ENCODE results near the gene MTR.

The MTR gene

DNA sequence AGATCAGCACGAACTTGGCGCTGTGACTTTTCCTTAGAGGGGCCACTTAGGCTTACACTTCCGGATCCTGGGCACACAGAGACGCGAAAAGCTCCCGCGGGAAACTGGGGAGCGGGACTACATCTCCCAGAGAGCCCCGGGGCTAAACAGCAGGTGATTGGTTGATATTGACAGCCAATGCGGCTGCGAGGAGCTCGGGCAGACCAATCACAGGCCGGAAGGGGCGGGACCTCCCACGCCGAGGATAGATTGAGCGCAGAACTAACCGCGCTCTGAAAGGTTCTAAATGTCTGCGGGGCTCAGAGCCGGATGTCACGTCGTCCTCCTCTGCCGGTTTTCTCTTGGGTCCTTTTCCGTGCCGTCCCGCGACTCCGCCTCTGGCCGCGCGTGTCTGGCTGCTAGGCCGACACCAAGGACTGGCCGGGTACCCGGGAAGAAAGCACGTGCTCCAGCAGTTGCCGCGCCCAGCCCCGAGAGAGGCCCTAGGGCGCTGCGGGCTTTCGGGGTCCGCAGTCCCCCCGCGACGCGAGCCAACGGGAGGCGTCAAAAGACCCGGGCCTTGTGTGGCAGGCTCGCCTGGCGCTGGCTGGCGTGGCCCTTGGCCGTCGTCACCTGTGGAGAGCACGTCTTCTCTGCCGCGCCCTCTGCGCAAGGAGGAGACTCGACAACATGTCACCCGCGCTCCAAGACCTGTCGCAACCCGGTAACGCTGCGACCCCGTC is at the start of gene MTR:
MTR (plus strand) TSS at position 258 of the 722 bp plus-strand sequence; CDS start at position 670, 412 bp downstream.
- DNase-seq: peak; percentile 99

DNA sequence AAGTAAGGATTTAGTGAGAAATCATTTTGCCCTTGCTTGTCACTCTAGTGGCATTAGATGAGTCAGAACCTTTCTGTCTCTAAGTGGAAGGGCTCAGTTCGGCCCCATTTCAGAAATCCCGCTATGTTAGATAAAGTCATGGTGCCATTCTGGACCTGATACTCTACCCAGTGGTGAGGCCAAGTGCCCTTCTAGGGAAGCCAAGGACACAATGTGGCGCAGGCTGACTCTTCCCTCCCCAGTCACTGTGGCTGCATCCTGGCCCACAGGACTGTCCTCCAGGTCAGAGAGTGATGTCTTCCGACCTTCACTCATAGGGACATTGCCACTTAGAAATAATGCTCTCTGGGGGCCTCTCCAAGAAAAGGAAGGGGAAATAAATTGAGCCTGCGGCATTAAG is 48.3 kb upstream of the MTR start:
- DNase-seq: no peak

DNA sequence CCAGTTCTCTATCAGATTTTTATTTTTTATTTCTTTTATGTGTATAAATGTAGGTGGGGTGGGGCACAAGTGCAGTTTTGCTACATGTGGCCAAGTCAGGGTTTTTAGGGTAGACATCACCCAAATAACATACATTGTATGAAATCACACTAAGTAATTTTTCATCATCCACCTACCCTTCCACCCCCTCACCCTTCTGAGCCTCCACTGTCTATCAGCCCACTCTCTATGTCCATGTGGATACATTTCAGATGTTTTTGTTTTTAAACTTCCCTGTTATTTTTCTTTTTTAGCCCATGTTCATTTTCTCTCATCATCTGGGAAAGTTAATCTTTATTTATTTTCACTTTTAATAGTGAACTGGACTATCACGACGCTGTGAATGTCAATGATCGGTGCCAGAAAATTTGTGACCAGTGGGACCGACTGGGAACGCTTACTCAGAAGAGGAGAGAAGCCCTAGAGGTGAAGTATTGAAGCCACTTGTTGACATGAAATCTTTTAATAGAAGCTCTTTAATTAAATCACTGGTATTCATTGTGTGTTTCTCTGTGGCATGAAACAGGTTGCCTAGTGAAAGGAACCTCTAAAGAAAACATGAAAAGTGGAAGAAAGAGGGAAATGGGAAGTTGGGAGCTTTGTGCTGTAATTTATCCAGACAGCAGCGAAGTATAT is 47.6 kb upstream of the MTR start:
- no peak for DNase-seq

DNA sequence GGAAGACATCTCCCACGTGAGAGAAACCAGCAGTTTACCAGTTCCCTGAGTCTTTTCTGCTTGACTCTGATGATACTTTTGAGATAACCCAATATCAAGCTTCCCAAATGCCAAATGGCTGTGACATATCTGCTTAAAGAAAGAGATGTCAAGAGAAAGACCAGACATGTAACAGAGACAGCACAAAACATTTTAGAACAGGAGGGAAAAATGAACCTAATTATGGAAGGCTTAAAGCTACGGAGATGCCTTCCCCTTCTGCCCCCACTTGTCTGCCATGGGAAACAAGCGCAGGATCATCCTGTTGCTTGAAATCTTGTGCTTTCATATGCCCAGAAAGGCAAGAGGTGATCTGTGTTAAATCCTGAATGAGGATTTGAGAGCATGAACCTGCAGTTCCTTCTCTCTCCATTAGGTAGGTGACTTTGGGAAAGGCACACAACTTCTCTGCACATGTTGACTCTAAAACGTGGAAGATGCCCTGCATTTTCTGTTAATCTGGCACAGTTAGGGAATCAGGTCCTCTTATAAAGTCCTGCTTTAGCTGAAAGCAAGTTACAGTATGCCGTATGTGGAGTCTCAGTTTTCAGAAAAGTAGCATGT is 46.7 kb upstream of the MTR start:
- no peak for DNase-seq

DNA sequence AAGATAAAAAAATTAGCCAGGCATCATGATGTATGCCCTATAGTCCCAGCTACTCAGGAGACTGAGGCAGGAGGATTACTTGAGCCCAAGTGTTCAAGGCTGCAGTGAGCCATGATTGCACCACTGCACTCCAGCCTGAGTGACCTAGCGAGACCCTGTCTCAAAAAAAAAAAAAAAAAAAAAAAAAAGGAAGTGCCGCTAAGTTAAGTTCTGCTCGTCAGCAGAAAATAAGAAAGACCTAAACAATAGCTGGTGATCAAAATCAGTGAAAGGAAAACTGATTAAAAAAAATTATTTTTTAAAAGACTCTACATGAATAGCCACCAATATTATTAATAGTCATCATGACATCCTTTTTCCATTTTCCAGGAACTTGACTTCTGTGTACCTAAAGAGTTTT is 44.2 kb upstream of the MTR start:
- DNase-seq: no peak

DNA sequence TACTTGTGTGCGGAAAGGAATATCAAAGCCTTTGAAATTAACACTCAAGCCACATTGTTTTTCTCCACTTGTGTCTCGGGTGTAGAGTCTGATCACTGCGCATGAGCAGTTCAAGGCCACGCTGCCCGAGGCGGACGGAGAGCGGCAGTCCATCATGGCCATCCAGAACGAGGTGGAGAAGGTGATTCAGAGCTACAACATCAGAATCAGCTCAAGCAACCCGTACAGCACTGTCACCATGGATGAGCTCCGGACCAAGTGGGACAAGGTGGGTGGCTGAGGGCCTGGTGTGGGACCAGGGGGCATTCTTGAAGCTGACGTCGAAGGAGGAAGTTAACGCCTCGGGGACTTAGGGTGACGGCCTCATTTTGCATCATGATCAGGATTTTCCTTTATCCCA is 43.7 kb upstream of the MTR start:
- DNase-seq: no peak

DNA sequence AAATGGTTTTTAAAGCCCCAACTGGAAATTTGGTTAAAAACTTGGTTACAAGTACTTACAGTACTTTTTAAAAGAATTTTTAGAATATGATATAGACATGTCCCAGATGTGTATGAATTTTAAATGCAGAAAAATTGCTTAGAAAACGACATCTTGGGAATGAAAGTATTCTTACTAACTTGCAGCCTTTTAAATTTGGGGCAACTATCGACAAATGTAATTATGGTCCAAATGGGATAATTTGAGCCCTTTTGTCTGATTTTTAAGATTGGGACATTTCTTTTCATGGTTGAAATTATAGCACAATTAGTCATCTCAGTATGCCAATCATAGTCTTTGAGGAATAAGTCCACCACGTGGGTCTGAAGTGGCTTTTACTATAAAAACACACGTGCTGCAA is 43.2 kb upstream of the MTR start:
- no peak for DNase-seq

DNA sequence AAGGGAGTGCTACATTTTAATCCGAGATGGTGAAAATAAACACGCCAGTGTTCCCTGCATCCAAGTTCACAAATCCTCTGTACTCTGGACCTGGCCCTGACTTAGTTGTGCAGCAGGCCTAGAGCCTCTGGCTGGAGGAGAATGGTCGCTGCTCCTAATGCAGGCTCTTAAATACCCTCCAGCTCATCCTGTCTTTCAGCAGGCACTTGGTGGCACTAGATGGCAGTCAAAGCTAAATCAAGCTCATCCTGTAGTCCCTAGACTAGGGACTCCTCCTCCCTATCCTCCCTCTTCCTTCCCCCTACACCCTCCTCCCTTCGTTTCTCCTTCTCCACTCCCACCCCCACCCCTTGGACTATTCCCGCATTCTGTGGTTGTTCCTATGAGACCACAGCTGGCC is 41.6 kb upstream of the MTR start:
- DNase-seq: no peak

DNA sequence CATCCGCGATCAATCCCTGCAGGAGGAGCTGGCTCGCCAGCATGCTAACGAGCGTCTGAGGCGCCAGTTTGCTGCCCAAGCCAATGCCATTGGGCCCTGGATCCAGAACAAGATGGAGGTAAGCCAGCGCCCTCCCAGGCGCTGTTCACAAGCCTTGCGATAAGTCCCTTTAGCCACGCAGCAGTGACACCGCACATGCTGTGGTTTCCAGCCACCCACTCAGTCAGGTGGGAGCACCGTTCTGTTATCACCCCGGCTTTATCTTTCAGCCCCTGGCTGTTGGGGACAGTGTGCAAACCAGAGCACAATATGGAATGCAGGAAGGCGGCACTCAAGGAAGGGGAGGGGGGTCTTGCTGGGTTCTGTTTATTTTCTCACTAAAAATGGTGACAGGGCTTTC is 41.1 kb upstream of the MTR start:
- DNase-seq: no peak

DNA sequence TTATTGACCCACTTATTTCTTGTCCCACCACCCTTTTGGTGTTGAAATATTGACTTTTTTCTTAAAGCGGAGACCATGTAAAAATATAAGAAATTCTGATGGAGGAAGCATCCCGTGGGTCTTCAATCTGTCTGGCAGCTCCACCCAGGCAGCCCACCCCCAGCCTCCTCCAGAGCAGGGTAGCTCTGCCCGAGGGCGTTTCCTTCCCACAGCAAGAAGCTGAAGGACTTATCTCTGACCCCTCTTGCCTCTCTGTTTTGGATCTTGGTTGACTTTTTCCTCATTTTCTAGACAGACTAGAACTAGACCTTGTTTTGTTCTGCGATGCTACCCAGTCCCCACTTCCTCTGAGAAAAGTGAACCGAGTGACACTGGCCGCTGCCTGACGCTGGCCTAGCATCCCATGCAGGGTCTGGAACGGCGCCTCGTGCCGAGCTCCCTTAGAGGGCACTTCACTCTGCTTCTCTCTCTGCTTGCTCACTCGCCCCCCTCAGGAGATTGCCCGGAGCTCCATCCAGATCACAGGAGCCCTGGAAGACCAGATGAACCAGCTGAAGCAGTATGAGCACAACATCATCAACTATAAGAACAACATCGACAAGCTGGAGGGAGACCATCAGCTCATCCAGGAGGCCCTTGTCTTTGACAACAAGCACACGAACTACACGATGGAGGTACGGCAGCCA is 40.4 kb upstream of the MTR start:
- no peak for DNase-seq

DNA sequence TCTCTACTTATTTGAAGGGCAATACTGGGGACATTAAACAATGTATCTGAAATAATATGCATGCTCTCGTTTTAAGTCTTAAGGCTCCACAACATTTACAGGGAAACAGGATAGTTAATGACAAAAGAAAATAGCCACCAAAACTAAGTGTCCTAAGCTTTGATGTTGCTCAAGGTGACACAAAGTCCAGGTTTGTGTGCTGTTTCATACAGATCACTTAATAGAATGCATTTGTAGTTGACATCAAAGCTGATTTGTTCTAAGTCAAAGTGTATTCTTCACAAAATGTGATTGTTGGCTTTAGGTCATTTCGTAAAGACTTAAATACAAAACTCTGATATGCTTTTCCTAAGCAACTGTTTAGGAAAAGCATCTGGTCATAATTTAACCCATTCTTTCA is 37.5 kb upstream of the MTR start:
- DNase-seq: no peak

DNA sequence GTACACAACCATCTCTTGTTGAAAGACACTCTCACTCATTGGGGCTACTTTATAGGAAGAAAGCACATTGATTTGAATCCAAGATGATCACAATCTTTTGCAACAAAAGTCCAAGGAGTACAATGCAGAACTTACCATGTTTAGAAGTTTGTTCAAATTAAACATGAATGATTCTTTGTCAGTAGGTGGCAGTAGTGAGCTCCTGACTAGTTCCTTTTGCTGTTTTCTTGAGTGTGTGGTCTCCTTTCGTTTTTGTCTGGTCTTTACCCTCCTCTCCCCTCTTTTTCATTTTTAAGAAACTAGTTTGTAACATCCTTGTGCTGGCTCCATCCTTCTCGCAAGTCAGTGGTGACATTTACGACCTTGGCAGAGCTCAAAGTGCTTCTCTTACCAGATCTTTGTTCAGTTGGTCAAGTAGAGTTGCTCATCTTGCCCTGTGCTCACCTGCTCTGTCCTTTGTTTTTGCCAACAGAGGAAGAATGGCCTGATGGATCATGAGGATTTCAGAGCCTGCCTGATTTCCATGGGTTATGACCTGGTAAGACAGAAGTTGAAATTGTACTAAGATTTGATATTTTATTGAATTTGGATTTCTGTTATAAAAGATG is 35.7 kb upstream of the MTR start:
- no peak for DNase-seq

DNA sequence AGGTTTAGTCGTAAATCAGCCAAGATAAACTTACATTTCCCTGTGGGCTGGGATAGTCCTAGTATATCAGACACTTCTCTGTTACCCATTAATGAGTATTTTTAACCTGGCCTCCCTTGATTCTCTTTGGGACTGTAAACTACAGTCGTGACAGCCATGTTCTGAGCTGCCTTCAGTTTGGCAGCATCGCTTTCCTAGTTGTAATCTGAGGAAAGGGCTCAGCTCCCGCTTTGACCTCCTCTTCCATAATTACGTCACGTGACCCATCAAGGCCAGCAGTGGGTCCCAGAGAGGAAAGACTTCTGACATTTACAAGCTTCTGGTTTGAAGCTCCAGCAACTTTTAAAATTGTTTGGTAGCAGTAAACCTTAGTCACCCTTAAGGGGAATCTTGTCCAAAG is 34.6 kb upstream of the MTR start:
- no peak for DNase-seq

DNA sequence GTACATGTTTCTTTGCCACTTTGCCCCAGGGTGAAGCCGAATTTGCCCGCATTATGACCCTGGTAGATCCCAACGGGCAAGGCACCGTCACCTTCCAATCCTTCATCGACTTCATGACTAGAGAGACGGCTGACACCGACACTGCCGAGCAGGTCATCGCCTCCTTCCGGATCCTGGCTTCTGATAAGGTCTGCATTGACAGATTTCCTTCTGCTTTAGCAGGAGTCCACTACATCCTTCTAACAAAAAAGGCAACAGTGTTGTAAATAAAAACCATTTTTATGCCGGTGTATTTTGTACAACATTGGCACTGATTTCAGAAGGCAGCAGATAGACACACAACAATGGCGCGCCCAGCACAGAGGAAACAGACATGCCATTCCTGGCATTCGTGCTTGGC is 34.1 kb upstream of the MTR start:
- DNase-seq: no peak

DNA sequence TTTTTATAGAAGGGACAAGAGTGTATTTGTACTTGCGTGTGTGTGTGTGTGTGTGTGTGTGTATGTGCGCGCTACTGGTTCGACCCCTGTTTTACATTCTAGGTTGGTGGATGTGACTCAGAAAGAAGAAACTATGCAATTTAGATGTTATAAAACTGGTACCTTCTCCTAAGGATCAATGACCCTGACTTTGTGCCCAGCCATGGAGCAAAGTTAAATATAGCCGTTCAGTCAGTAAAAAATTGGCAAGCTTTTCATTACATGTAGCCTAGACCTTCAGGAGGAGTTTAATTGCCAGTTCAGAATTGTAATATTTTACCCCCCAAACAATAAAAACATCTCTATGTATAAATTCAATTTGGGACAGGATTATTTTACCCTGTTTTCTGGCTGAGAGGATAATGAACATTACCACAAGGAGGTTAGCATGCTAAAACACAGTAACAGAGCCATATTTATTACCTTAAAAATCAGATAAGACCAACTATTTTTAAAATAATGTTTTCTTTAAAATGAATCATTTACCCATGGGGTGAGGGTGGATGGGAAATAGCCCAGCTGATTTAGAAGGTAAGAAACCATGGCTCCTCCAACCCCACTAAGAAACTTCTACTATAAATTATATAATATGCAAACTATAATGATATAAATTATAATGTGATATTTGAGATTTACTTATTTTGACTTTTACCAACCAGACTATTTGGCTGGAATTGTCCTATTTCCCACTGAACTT is 33.5 kb upstream of the MTR start:
- DNase-seq: no peak

DNA sequence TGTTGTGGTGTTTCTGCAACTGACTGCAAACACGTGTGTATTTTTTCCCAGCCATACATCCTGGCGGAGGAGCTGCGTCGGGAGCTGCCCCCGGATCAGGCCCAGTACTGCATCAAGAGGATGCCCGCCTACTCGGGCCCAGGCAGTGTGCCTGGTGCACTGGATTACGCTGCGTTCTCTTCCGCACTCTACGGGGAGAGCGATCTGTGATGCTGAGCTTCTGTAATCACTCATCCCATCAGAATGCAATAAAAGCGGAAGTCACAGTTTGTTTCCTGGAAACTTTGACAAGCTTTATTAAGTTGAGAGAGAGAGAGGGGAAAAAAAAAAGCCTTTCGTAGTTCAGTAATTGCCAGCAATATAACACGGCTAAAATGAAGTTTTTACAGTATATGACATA is 32.7 kb upstream of the MTR start:
- DNase-seq: no peak

DNA sequence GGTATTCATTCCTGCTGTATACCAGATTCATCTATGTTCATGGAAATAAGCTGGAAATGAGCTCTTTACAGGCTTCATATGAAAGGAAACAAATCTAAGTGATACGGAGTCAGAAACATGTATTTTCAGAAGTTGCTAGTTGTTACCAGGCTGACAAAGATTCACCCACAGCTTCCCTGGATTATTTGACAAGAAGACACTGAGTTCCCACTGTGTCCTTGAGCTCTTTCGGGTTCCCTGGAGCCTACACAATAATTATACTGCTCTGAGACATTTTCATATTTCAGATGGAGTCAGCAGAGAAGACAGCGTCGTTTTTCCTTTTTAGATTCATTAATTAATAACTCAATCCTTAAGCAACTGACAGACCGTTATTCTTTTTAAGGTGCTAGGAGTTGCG is 29.3 kb upstream of the MTR start:
- DNase-seq: no peak

DNA sequence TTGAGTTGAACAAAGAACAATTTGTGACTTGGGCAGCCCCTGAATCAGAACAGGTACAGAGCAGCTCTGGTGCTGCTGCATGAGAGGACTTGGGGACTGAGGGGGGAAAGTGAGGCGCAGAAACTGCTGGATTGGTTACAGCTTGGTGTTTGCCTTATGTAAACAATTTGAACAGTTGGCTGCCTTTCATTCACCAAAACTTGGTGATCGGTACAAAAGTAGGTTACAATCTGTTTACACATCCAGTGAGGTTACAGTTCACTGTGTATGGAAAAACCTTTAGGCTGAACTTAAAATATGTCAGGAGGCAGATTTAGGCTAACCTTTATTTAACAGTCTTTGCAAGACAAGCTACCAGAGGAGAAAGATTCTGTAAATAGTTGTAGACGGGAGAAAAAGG is 28.6 kb upstream of the MTR start:
- DNase-seq: no peak

DNA sequence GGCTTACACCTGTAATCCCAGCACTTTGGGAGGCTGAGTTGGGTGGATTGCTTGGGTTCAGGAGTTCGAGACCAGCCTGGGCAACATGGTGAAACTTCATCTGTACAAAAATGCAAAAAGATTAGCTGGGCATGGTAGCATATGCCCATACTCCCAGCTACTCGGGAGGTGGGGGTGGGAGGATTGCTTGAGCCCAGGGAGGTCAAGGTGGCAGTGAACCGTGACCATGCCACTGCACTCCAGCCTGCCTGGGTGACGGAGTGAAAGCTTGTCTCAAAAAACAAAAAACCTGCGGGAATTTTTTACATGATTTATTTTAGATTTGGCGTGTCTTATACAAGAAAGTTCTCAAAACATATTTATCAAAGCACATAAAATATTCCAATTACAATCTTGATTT is 27.8 kb upstream of the MTR start:
- DNase-seq: no peak

DNA sequence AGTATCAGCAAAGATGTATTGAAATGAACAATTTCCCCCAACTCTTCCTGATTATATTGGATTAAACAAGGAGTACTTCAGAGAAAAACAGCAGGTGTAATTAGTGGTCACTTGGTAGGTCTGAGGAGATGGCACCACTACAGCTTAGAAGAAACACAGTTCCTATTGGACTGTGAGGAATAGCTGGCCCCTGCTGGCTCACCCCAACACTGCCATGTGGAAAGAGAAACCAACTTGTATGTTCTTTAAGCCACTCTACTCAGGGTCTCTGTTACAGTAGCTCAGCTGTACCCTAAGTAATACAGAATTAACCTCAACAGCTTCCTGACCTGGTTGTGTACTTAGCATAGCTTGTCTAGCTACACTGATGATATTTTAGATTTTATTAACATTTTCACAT is 26.5 kb upstream of the MTR start:
- no peak for DNase-seq

DNA sequence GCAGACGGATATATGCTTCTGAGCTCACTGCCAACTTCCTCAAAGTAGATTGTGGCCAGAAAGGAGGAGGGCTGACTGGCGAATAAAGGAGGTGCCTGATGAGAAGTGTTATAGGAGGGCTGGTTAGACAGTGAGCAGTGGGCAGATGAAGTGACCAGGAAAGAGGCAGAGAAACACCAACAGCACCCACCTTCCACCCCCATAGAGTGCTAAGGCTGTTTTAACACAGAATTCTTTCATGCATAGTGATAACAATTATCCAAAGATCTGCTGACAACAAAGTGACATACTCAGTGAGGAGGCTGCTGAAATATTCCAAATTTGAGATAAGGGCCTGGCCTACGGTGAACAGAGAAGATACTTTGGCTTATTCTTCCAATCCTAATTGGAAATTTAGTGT is 21.2 kb upstream of the MTR start:
- no peak for DNase-seq

DNA sequence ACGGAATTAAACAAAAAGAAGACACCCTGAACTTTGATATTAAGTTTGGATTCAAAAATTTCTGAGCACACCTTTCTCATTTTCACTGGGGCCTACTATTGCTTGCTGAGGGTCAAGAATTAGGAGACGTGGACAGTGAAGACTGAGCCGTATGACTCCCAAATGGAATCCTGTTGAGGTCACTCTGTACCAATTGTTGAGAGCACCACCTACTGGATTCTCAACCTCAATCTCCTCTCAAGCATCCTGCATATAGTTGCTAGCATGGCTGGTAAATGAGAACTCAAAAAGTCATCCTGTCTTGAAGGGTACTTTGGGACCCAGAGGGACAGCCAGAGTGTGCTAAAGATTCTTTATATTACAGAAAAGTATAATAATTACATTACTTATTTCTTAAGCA is 20.2 kb upstream of the MTR start:
- peak; percentile 44 for DNase-seq

DNA sequence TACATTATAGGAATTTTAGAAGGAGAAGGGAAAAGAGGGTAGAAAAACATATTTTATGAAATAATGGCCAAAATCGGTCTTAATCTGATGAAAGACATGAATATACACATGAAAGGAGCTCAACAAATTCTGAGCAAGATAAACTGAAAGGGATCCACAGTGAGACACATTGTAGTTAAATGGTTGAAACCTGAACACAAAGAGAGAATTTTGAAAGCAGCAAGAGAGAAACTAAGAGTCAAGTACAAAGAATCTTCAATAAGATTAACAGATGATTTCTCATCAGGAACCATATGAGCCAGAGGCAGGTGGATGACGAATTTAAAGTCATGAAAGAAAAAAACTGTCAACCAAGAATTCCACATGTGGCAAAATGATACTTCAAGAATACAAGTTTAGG is 15.8 kb upstream of the MTR start:
- no peak for DNase-seq

All from NCI-H1092 treated with DMSO at 0.1 percent for 48 hours (cell line).